ENCODE measurements around the gene ARHGEF35.
"Not testable (repeated sequence)": the region's sequence is repeated elsewhere in the genome, so short reads cannot be mapped to it uniquely, and the experiment has no call there.

ARHGEF35 gene

GRCh38 chr7:144178380-144179164 is 17.1 kb downstream of the ARHGEF35 start:
- not testable (repeated sequence) for DNase-seq

GRCh38 chr7:144174613-144175012 is 21.0 kb downstream of the ARHGEF35 start:
- no peak for DNase-seq

GRCh38 chr7:144171594-144172350 is 23.9 kb downstream of the ARHGEF35 start:
- DNase-seq, result not testable (repeated sequence)

DNA sequence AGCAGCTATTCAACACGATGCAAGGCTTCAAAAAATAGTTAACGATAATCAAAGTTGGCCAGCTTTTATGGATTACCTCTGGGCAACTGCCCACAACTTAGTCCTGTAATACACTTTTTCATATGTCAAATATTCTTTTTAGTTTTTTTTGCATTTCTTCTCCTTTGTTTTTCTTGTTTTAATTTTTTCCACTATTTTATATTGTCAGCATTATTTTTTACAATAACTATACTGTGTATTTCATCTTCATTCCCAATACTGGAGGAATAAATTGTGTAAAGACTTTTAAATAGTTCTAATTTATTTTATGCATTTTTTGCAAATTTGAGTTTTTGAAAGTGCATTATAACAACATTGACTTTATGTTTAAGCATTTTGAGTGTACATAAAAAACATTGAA is 30.8 kb downstream of the ARHGEF35 start:
- DNase-seq, result no peak

- no peak for DNase-seq
Measured at GRCh38 chr7:144158861-144159260, 36.8 kb downstream of the ARHGEF35 start.

DNA sequence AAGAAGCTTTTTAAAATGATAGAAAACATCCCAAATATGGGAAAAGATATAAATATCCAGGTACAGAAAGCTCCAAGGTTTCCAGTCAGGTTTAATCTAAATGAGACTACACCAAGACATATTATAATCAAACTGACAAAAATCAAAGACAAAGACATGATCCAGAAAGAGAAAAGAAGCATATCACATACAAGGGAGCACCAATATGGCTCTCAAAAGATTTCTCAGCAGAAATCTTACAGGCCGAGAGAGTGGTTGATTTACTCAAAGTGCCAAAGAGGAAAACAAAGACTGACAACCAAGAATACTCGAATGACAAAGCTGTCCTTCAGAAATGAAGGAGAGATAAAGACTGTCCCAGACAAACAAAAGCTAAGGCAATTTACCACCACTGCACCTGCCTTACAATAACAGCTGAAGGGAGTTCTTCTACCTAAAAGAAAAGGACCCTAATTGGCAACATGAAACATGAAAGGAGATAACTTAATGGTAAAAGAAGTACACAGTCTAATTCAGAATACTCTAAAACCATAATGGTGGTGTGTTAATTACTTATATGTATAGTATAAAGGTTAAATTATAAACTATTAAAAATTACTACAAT is 47.3 kb downstream of the ARHGEF35 start:
- no peak for DNase-seq

- DNase-seq, result no peak
Measured at GRCh38 chr7:144144426-144144825, 51.2 kb downstream of the ARHGEF35 start.

DNA sequence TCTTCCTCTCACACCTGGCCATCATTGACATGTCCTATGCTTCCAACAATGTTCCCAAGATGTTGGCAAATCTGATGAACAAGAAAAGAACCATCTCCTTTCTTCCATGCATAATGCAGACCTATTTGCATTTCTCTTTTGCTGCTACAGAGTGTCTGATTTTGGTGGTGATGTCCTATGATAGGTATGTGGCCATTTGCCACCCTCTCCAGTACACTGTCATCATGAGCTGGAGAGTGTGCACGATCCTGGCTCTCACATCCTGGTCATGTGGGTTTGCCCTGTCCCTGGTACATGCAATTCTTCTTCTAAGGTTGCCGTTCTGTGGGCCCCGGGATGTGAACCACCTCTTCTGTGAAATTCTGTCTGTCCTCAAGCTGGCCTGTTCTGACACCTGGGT is 53.4 kb downstream of the ARHGEF35 start:
- no peak for DNase-seq

DNA sequence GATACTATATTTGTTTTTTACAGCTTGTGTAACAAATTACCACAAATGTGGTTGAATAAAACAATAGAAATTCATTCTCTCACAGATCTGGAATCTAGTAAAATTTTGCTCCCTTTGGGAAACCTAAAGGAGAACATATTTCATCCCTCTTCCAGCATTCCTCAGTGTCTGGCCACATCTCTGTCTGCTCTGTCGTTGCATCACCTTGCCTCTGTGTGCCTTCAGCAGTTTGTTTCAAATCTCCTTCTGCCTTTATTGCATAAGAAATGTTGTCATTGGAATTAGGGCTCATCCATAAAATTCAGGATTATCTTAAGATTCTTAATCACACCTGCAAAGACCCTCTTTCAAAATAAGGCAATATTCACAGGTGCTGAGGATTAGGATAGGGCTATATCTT is 58.1 kb downstream of the ARHGEF35 start:
- no peak for DNase-seq

All from eye (tissue), 1 donor.